ENCODE measurements around the gene ATP13A4.

GRCh38 chr3:193407112-193407511, 147.6 kb downstream of the ATP13A4 start:
- TF ChIP-seq CTCF (IDR thresholded peaks at IDR 0.05) (no peak), POLR2A (IDR thresholded peaks at IDR 0.05) (no peak), EP300 (IDR thresholded peaks at IDR 0.05) (no peak)
